ENCODE measurements around the gene UTS2B.
"Not testable (repeated sequence)": the region's sequence is repeated elsewhere in the genome, so short reads cannot be mapped to it uniquely, and the experiment has no call there.

Gene UTS2B

DNA sequence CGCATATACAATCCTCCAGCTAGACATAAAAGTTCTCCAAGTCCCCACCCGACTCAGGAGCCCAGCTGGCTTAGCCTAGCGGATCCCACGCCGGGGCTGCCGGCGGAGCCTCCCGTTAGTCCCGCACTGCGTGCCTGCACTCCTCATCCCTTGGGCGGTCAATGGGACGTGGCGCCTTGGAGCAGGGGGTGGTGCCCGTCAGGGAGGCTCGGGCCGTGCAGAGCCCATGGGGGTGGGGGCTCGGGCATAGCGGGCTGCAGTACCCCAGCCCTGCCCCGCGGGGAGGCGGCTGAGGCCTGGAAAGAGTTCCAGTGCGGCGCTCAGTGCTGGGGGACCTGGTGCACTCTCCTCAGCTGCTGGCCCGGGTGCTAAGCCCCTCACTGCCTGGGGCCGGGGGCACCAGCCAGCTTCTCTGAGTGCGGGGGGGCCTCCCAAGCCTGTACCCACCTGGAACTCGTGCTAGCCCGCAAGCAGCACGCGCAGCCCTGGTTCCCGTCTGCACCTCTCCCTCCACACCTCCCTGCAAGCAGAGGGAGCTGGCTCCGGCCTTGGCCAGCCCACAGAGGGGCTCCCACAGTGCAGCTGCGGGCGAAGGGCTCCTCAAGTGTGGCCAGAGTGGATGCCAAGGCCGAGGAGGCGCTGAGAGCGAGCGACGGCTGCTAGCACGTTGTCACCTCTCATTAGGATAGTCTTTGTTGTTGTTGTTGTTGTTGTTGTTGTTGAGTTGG, 13.3 kb downstream of the UTS2B start:
- no peak for DNase-seq

- no peak for DNase-seq
Observed at GRCh38 chr3:191314109-191314728, 16.1 kb downstream of the UTS2B start.

DNA sequence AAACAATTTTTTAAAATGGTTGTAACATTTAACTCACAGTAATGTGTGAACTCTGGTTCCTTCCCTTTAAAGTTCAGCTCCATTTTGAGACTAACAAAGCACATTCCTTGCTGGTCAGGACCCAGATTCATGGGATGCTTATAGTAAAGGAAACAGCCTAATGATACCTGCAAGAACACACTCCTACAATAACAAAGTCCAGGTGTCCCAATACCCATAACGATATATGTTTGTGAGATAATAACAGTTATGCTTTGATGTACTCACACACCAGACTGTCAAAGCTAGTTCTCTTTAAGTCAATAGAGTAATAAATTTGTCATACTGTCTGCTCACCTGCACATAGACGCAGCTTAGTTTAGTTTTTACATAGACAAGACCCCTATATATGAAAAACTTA, 17.0 kb downstream of the UTS2B start:
- DNase-seq, result no peak

- DNase-seq, result no peak
Observed at GRCh38 chr3:191307341-191307740, 23.0 kb downstream of the UTS2B start.

DNA sequence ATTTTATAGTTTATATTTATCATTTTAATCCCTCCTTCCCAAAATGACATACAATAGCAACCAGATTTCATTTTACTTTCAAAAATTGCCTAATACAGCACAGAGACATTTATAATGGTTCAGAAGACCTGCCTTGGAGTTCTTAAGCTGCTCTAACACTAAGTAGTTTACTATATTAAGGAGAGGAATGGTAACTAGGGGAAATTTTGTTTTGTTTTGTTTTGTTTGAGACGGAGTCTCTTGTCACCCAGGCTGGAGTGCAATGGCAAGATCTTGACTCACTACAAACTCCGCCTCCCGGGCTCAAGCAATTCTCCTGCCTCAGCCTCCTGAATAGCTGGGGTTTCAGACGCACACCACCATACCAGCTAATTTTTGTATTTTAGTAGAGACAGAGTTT, 23.9 kb downstream of the UTS2B start:
- DNase-seq, result no peak

DNA sequence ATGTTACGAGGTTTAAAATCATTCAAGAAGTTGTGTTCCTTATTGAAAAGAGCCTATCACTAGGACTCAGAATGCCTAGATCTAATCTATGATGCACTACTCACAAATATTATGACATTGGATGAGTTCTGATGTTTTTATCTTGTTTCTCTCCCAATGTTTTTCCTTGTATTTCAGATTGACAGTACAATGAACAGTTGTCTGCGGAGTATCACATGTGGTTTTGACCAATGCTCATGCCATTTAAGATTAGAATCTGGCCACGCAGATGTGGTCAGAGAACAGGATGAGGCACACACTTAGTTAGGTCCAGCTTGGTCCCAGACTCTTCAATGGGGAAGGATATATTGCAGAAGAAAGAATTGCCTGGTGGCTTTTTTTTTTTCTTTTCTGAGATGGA, 26.7 kb downstream of the UTS2B start:
- DNase-seq, result no peak

GRCh38 chr3:191302451-191302850, 27.9 kb downstream of the UTS2B start:
- DNase-seq, result no peak

DNA sequence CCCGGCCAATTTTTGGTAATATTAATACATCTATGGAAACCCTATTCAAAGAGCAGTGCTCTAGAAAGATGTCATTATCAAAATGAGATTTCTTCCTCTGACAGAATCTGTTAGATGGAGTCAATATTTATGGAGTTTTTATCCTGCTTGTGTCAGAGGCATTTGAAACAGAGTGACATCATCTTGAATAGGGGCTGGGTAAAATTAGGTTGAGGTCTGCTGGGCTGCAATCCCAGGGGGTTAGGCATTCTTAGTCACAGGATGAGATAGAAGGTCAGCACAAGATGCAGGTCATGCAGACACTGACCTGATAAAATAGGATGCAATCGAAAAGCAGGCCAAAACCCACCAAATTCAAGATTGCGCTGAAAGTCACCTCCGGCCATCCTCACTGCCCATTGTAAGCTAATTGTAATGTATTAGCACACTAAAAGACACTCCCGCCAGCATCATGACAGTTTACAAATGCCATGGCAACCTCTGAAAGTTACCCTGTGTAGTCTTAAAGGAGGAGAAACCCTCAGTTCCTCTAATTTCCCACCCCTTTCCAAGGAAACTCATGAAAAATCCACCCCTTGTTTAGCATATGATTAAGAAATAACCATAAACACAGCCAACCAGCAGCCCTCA, 28.4 kb downstream of the UTS2B start:
- no peak for DNase-seq

DNA sequence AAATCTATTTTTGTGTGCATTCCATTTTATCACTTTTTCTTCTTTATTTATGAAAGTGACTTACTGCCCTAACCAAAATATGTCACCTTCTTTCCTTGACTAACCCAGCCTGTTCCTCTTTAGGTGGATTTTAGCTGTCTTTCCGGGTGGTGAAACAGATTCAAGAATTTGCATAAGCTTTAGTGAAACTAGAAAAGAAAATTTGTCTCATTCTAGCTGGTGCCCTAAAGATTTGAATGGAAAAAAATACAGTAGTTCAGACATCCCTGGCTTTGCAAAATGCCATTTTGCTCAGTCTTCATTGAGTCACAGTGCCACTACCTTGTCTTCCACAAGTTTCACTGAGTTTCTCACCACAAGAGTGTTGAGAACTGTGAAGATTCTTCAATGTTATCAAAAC, 29.3 kb downstream of the UTS2B start:
- DNase-seq, result no peak

DNA sequence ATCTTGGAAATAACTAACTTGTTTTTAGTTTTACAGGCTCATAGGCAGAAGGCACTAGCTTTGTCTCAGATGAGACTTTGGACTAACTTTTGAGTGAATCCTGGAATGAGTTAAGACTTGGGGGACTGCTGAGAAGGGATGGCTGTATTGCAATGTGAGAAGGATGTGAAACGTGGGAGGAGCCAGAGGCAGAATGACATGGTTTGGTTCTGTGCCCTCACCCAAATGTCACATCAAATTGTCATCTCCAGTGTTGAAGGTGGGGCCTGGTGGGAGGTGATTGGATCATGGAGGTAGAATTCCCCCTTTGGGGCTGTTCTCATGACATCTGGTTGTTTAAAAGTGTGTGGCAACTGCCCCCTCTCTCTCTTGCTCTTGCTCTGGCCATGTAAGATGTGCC, 29.9 kb downstream of the UTS2B start:
- no peak for DNase-seq

DNA sequence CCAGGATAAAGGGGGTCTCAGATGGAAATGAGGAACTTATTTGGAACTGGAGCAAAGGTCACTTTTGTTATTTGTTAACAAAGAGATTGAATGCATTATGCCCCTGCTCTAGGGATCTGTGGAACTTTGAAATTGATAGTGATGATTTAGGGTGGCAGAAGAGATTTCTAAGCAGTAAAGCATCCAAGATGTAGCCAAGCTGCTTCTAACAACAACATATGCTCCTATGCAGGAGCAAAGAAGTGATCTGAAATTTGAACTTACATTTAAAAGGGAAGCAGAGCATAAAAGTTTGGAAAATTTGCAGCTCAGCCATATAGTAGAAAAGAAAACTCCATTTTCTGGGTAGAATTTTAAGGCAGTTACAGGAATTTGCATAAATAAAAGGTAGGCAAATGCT, 31.5 kb downstream of the UTS2B start:
- no peak for DNase-seq

GRCh38 chr3:191296041-191296541, 34.2 kb downstream of the UTS2B start:
- DNase-seq, result no peak

GRCh38 chr3:191294291-191294690, 36.0 kb downstream of the UTS2B start:
- no peak for DNase-seq

GRCh38 chr3:191292243-191293015, 37.9 kb downstream of the UTS2B start:
- no peak for DNase-seq

DNA sequence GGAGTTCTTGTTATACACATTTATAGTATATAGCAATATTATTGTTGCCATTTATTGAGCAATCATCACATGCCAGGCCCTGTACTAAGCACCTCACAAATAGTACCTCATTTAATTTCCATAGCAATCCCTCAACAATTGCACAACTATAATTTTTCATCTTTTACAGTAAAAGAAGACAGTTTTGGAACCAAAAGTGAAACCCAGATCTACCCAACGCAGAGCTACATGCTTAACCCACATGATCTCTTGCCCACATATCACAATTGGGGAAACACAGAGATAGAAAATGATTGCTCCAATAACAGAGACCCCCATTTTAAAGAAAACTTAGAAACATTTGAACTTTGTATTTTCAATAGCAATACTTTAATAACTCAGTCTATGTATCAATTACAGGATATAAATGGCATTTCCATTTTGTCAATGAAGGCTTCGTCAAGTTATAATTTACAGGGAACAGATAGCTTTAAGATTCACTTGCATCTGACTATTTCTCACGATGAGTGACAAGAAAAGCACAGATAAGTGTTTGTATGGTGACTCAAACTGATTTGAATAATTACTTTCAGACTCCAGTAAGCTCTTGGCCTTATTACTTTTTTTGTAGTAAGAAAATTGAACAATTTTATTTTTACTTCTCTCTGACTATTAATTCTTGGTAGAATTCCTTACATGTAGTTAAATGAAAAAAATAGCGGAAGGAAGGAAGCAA, 39.9 kb downstream of the UTS2B start:
- DNase-seq, result no peak

GRCh38 chr3:191283400-191283799, 46.9 kb downstream of the UTS2B start:
- no peak for DNase-seq

GRCh38 chr3:191282251-191283185, 47.8 kb downstream of the UTS2B start:
- DNase-seq, result no peak

GRCh38 chr3:191280882-191281281, 49.4 kb downstream of the UTS2B start:
- DNase-seq, result no peak

GRCh38 chr3:191280111-191280510, 50.2 kb downstream of the UTS2B start:
- no peak for DNase-seq

DNA sequence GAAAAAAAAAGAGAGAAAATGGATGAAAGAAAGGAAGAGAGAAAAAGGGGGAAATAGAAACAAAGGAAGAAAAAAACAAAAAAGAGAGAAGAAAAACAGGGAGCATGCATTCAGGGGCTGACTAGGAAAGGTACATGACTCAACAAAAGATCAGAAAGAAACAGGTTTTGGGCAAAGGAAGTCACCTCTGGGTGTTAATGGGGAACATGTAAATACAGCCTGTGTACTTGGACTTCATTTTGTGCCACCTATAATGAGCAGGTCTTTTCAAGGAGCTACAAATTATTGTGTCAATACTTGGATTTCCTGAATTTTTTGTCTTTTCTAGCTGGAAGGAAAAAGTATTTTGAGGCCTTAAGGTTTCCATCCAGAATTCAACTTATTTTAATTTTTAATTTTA, 54.6 kb downstream of the UTS2B start:
- no peak for DNase-seq

DNA sequence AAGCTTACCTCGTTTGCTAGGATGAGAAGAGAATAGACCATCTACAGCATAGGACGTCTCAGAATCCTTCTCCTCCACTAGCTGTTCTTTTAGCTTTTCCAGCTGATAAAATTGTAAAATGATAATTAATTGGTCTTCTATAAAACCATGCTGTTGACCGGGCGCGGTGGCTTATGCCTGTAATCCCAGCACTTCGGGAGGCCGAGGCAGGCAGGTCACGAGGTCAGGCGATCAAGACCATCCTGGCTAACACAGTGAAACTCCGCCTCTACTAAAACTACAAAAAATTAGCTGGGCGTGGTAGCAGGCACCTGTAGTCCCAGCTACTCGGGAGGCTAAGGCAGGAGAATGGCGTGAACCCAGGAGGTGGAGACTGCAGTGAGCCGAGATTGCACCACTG, 55.1 kb downstream of the UTS2B start:
- DNase-seq, result not testable (repeated sequence)

Measured in stimulated activated CD4-positive, alpha-beta T cell treated with anti-CD3 and anti-CD28 coated beads, Interleukin-15, amount 100 ng/mL, for 24 hours (primary cell).